HG02943 (cell line): ENCODE results near the gene RGS7.
"Not testable (repeated sequence)": the region's sequence is repeated elsewhere in the genome, so short reads cannot be mapped to it uniquely, and the experiment has no call there.

Source experiments
- ATAC-seq: cut with Tn5 transposase; IDR thresholded peaks from one replicate; pipeline ENCODE4 v1.9.1; 2021; ENCODE audit warnings: mild to moderate bottlenecking, low read depth, moderate library complexity; ENCODE audit not compliant: unreplicated experiment

RGS7 gene

DNA sequence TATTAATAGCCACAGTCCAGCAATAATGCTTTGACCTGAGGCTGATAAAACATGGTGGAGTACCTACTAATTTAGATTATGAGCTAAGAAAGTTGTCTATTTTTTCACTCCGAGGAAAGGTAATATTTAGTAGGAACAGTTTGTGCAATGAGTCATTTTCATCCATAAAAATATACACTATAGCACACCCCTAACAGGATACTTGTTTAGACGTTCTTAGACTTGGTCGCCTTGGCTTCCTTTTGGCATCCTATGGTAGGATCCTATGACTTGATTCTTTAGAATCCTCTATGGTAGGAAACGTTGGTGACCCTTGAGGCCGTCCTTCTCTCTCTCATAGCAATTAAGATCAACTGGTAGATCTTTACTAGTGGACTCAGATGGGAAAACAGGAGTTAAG is 81.8 kb downstream of the RGS7 start:
- no peak for ATAC-seq

- ATAC-seq: no peak
Measured at GRCh38 chr1:241274693-241275092, 82.3 kb downstream of the RGS7 start.

- no peak for ATAC-seq
Measured at GRCh38 chr1:241272828-241273227, 84.2 kb downstream of the RGS7 start.

GRCh38 chr1:241271427-241271826 is 85.6 kb downstream of the RGS7 start:
- ATAC-seq: no peak

- no peak for ATAC-seq
Measured at GRCh38 chr1:241270016-241270415, 87.0 kb downstream of the RGS7 start.

- no peak for ATAC-seq
Measured at GRCh38 chr1:241269116-241269515, 87.9 kb downstream of the RGS7 start.

- no peak for ATAC-seq
Measured at GRCh38 chr1:241266121-241266520, 90.9 kb downstream of the RGS7 start.

- no peak for ATAC-seq
Measured at GRCh38 chr1:241265428-241265827, 91.6 kb downstream of the RGS7 start.

DNA sequence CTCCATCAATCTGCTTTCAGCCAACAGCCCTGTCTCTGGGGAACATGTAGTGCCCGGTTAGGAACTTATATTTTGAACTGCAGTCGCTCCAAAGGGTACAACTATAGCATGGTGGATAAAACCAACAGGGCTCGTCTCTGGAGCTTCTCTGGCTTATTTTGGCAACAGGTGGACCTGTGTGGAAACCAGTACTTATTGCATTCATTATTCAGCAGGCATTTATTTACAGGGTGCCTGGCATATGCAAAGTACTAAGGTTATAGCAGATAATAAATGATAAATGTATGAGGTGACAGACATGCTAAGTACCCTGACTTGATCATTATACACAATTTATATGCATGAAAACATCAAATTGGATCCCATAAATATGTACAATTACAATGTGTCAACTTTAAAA is 93.7 kb downstream of the RGS7 start:
- ATAC-seq: no peak

DNA sequence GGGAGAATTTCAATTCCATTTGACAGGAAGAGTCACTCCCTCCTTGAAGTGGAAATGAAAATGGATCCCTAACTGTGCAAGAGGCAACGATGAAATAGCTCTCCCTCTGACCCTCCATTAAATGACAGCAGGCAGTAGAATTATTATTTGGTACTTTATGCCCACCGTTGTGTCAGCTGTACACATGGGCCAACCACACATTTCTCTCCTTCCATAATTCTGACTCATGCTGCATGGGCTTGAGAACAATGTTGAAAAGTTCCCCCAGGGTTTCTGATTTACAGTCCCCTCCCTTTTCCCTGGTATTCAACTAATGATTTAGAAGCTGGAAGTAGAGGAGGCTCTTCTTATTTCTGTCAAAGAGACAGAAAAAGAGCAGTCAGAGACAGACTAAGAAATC is 103.5 kb downstream of the RGS7 start:
- ATAC-seq: no peak

DNA sequence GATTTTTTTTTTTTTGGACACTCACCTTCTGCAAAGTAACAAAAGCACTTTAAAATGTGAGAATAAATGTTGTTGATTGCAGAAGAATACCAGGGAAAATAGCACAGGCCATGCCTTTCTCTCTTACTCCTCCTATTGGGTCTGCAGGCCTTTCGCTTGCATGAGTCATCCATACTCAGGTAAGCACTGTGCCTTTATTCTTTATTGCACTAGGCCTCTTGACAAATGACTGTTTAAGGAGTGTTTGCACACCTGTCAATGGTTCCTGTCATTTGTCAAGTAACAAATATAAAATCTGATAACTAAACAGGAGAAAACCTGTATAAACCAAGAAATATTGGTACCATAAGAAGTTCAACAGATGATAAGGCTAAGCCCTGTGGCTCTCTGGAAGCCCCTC is 106.5 kb downstream of the RGS7 start:
- ATAC-seq: no peak

- no peak for ATAC-seq
Measured at GRCh38 chr1:241240069-241240468, 116.9 kb downstream of the RGS7 start.

- ATAC-seq: no peak
Measured at GRCh38 chr1:241237873-241238272, 119.1 kb downstream of the RGS7 start.

GRCh38 chr1:241235256-241235897 is 121.6 kb downstream of the RGS7 start:
- ATAC-seq: no peak

- no peak for ATAC-seq
Measured at GRCh38 chr1:241229711-241230110, 127.3 kb downstream of the RGS7 start.

- no peak for ATAC-seq
Measured at GRCh38 chr1:241229216-241229615, 127.8 kb downstream of the RGS7 start.

DNA sequence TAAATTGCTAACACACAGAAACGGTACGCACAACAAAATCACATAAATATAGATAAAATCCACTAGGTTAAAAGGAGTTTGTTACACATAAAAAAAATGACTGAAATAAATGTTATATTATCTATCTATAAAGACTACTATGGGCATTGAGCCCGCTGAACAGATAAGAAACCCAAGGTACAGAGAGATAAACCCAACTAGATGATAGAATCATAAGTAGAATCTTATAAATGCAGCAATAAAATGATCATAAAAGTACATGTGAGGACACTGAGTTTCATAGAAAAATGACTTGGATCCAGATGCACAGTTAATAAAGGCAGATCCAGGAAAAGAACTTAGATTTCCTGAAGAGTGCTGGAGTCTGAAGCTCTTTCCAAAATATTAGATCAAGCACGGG is 128.7 kb downstream of the RGS7 start:
- ATAC-seq: no peak

DNA sequence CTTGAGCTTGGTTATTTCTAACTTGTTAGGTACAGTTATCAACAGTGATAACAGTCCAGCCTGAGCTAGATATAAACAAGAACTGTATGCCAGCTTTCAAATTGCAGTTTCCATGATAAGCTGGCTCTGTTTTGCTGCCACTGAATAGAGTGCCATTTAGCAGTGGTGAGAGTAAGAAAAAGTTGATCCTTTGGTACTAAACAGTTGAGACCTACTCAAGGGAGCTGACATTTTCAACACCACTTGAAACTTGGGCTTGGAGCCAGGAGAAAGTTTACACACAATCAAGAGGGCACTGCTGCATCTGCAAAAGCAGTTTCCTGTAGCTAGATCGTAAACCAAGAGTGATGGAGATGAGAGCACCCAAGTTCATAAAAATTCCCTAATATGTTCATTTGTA is 131.3 kb downstream of the RGS7 start:
- no peak for ATAC-seq

GRCh38 chr1:241224189-241224588 is 132.8 kb downstream of the RGS7 start:
- not testable (repeated sequence) for ATAC-seq

DNA sequence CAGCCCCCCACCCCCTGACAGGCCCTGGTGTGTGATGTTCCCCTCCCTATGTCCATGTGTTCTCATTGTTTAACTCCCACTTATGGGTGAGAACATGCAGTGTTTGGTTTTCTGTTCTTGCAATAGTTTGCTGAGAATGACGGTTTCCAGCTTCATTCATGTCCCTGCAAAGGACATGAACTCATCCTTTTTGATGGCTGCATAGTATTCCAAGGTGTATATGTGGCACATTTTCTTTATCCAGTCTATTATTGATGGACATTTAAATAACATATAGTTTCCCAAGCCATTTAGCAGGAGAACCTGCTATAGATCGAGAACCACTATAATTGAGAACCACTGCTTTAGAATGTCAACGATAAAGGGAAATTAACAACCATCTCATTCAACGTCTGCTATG is 134.2 kb downstream of the RGS7 start:
- not testable (repeated sequence) for ATAC-seq

- no peak for ATAC-seq
Measured at GRCh38 chr1:241221319-241221718, 135.7 kb downstream of the RGS7 start.

DNA sequence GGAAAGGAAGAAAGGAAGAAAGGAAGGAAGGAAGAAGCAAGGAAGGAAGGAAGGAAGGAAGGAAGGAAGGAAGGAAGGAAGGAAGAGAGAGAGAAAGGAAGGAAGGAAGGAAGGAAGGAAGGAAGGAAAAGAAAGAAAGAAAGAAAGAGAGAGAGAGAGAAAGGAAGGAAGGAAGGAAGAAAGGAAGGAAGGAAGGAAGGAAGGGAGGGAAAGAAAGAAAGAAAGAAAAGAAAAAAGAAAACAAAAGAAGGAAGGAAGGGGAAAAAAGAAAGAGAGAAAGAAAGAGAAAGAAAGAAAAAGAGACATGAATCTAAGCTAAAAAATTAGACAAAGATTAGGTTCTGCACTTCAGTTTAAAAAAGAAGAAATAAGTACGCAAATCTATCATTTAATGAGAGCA is 136.1 kb downstream of the RGS7 start:
- not testable (repeated sequence) for ATAC-seq

DNA sequence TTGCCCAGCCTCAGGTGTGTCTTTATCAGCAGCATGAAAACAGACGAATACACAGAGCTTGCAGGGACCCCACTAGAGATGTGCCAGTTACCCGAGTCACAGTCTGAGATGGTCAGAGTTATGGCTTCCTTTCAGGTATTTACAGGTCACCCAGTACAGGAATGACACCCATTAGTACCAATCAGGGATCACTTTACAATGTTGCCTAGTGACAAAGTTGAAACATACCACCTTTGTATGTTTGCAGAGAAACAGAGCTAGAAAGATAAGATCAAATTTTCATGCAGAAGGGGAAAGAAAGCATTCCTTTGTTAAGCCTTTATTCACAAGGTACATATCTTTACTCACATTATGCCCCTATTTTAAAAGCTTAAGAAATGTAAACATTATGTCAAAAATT is 137.6 kb downstream of the RGS7 start:
- no peak for ATAC-seq
